ENCODE measurements around the gene ZNF283. TPM values are rescaled to one million over a fixed set of nuclear protein-coding genes. Genes with fewer than 3 reads are reported as not detected.
"Not testable (repeated sequence)": the region's sequence is repeated elsewhere in the genome, so short reads cannot be mapped to it uniquely, and the experiment has no call there.

ZNF283 gene
- total RNA-seq, 1 donor from 2014 or later, result 44.8 TPM

GRCh38 chr19:43848821-43849220 is 21.7 kb downstream of the ZNF283 start:
- DNase-seq, result no peak

DNA sequence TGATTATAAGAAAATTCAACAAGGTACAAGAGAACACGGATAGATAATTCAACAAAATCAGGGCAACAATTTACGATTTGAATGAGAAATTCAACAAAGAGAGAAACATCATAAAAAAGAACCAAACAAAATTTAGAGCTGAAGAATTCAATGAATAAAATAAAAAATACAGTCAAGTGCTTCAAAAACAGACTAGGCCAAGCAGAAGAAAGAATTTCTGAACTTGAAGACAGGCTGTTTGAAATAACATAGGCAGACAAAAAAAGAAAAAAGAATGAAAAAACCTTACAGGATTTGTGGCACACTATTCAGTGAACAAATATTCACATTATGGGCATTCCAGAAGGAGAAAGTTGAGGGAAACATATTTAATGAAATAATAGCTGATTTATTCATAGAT is 31.1 kb downstream of the ZNF283 start:
- DNase-seq, result no peak

- DNase-seq, result not testable (repeated sequence)
Measured at GRCh38 chr19:43866923-43867322, 39.8 kb downstream of the ZNF283 start.

GRCh38 chr19:43872547-43873336 is 45.6 kb downstream of the ZNF283 start:
- DNase-seq, result no peak

DNA sequence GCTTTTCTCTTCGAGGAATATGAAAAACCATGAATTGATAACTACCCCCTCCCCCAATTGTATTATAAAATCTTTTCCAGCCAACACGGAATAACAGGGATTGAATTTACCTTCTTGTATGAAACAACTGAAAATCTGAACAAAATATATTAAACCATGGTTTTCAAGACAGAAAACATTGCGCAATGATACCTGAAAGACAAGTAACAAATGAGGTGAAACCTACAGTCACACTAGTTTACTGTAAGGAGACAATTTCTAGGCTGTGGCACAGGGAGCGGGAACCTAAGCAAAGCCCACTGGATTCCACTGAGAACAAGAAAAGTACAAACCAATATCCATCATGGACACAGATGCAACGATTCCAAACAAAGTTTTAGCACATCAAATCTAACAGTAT is 53.4 kb downstream of the ZNF283 start:
- no peak for DNase-seq

GRCh38 chr19:43883864-43884263 is 56.7 kb downstream of the ZNF283 start, which contains the start of gene ZNF404:
ZNF404 (minus strand) TSS chr19:43883964.
- no peak for DNase-seq

GRCh38 chr19:43895727-43896308 is 68.7 kb downstream of the ZNF283 start:
- DNase-seq, result no peak

Other genes with a start within 250 kb of the ZNF283 start
- gene IRGQ, start 231.2 kb upstream of the ZNF283 start, total RNA-seq, result 105 TPM
- gene ZNF576, start 230.7 kb upstream of the ZNF283 start, total RNA-seq, result 5.1 TPM
- not detected for gene SRRM5, start 215.2 kb upstream of the ZNF283 start, total RNA-seq
- 111 TPM for gene ZNF428, start 207.7 kb upstream of the ZNF283 start, total RNA-seq
- gene CADM4, start 187.5 kb upstream of the ZNF283 start, total RNA-seq, result 98.4 TPM
- 5.8 TPM for gene PLAUR, start 157.2 kb upstream of the ZNF283 start, total RNA-seq
- not detected for gene IRGC, start 111.2 kb upstream of the ZNF283 start, total RNA-seq
- 6.4 TPM for gene SMG9, start 72.4 kb upstream of the ZNF283 start, total RNA-seq
- 0.16 TPM for gene KCNN4, start 46.3 kb upstream of the ZNF283 start, total RNA-seq
- gene LYPD5, start 24.9 kb upstream of the ZNF283 start, total RNA-seq, result 1.6 TPM
- gene ZNF404, start 56.6 kb downstream of the ZNF283 start, total RNA-seq, result 3.6 TPM
- 30.1 TPM for gene ZNF45, start 108.0 kb downstream of the ZNF283 start, total RNA-seq
- gene ZNF221, start 123.9 kb downstream of the ZNF283 start, total RNA-seq, result 24.6 TPM
- 13.9 TPM for gene ZNF155, start 156.9 kb downstream of the ZNF283 start, total RNA-seq
- gene ZNF230, start 175.6 kb downstream of the ZNF283 start, total RNA-seq, result 10.3 TPM
- 12.3 TPM for gene ZNF222, start 198.1 kb downstream of the ZNF283 start, total RNA-seq
- gene ZNF223, start 224.7 kb downstream of the ZNF283 start, total RNA-seq, result 14.8 TPM
- gene ZNF284, start 244.8 kb downstream of the ZNF283 start, total RNA-seq, result 8.3 TPM

Measured in occipital lobe (tissue), 2 donors.